ENCODE data around the gene CLCNKA.

DNA sequence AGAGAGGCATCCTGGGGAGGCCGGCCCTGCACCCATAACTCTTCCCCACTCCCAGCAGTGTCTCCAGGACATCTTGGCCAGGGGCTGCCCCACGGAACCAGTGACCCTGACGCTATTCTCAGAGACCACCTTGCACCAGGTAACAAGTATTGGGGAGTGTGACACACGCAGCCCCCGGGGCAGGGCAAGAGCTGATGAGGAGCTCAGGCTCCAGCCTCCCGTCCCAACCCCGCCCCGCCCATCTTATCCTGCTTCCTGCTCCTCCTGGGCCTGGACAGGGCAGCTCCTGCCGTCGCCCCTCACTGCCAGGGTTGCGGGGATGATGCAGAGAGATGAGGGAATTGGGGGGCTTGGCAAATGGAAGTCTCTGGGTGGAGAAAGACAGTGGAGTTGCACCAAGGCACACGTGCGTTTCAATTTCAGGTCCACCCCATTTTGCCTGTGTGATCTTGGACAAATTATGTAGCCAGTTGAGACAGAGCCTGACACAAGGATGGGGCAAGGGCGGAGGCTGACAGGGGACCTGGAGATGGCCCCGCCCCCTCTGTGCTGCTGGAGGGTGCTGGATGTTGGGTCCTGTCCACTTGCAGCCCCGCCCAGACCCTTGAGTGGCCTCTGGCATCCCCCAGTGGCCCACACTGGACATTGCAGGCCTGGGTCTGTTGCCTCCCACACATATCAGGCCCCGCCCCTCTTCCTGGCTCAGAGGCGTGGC lies 10.7 kb downstream of the CLCNKA start:
- TF ChIP-seq CTCF (IDR thresholded peaks at IDR 0.05) (peak; percentile 97 to 99 (median 98)), POLR2A (IDR thresholded peaks at IDR 0.05) (no peak)

Data from ovary (tissue), 3 donors.